ENCODE data around the gene MMP24. TPM values are rescaled to one million over a fixed set of nuclear protein-coding genes. Genes with fewer than 3 reads are reported as not detected.

The MMP24 gene
- total RNA-seq, 1 experiment from 2014 or later: 23.0 TPM

GRCh38 chr20:35311822-35312221, 85.3 kb downstream of the MMP24 start:
- Histone ChIP-seq H3K4me2 (ENCODE audit: insufficient read depth, insufficient read length, low read length) (no peak overlapping the region), H3K79me2 (ENCODE audit: insufficient read depth, low read length) (no peaks in the 10 kb centered on the region), H2BK5ac (ENCODE audit: insufficient read length, low read length) (no peak overlapping the region), H4K91ac (ENCODE audit: insufficient read length, low read depth, low read length) (no peak overlapping the region), H2BK120ac (ENCODE audit: low read depth, low read length, poor library complexity, severe bottlenecking) (no peak overlapping the region), H3T11ph (ENCODE audit: low read length) (no peak overlapping the region), H3K23ac (ENCODE audit: insufficient read length, low read depth, low read length) (no peak overlapping the region), H2BK15ac (ENCODE audit: low read depth, low read length) (no peak overlapping the region), H3K27ac (ENCODE audit: insufficient read length, low read depth, low read length) (no peak overlapping the region), H3K18ac (ENCODE audit: insufficient read length, low read depth, low read length) (no peak overlapping the region), H3K9me3 (ENCODE audit: control insufficient read depth, low read depth, low read length) (no peaks in the 10 kb centered on the region), H2BK12ac (ENCODE audit: insufficient read length, low read depth, low read length) (no peak overlapping the region), H2AFZ (ENCODE audit: low read length) (no peak overlapping the region), H3K79me1 (ENCODE audit: insufficient read depth, low read depth, low read length, poor library complexity, severe bottlenecking) (no peaks in the 10 kb centered on the region), H3K27me3 (ENCODE audit: insufficient read depth, low read length) (no peaks in the 10 kb centered on the region), H2AK5ac (ENCODE audit: insufficient read length, low read length) (no peak overlapping the region), H3K4me1 (ENCODE audit: insufficient read depth, low read length) (peaks cover 2% of the 10 kb centered on the region; the same call in 1 of the 2 replicates), H3K9ac (ENCODE audit: extremely low read depth, insufficient read length, low read length) (no peak overlapping the region), H3K23me2 (ENCODE audit: insufficient read length, low read depth, low read length, poor library complexity, severe bottlenecking) (no peaks in the 10 kb centered on the region), H3K14ac (ENCODE audit: insufficient read depth, low read length) (no peak overlapping the region), H2BK20ac (ENCODE audit: low read depth, low read length, poor library complexity, severe bottlenecking) (no peak overlapping the region), H4K20me1 (ENCODE audit: control insufficient read depth, insufficient read depth, insufficient read length) (no peaks in the 10 kb centered on the region), H3K56ac (ENCODE audit: insufficient read length, low read depth, low read length) (no peak overlapping the region), H3K4ac (ENCODE audit: low read depth, low read length) (no peak overlapping the region), H4K8ac (replicated peaks; ENCODE audit: insufficient read length, low read depth, low read length) (no peak overlapping the region), H4K5ac (ENCODE audit: insufficient read length, low read depth, low read length) (no peak overlapping the region)
- DNase-seq: no peak
- peaks cover 2 to 10% (median 4%) of the 10 kb centered on the region in 3 experiments; a peak in 5 of 7 replicates for H3K36me3 Mint-ChIP-seq (ENCODE audit: insufficient read depth in 1 of 3, low read depth in 3 of 3)
- H3K4me3 Mint-ChIP-seq: no peak overlapping the region
- no peaks in the 10 kb centered on the region for H3K27me3 Mint-ChIP-seq (ENCODE audit: low read depth)
- H3K9me3 Mint-ChIP-seq: no peaks in the 10 kb centered on the region
- no CpG with 5 or more reads among the region's 5 CpGs for WGBS (ENCODE audit: extremely low coverage, insufficient read length, low lambda C conversion rate)
- TF ChIP-seq, protein P1, sequence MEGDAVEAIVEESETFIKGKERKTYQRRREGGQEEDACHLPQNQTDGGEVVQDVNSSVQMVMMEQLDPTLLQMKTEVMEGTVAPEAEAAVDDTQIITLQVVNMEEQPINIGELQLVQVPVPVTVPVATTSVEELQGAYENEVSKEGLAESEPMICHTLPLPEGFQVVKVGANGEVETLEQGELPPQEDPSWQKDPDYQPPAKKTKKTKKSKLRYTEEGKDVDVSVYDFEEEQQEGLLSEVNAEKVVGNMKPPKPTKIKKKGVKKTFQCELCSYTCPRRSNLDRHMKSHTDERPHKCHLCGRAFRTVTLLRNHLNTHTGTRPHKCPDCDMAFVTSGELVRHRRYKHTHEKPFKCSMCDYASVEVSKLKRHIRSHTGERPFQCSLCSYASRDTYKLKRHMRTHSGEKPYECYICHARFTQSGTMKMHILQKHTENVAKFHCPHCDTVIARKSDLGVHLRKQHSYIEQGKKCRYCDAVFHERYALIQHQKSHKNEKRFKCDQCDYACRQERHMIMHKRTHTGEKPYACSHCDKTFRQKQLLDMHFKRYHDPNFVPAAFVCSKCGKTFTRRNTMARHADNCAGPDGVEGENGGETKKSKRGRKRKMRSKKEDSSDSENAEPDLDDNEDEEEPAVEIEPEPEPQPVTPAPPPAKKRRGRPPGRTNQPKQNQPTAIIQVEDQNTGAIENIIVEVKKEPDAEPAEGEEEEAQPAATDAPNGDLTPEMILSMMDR (conservative IDR thresholded peaks at IDR 0.05): no peak
- H3K4me1 Mint-ChIP-seq: peaks cover 24 to 31% of the 10 kb centered on the region in 2 experiments
- H3K27ac Mint-ChIP-seq: peak overlapping the region; percentile 31 to 81 (median 49); a peak in 3 of 7 replicates
